Renal cortex interstitium (tissue), 11 donors: ENCODE measurements around the gene MRE11. TPM values are rescaled to one million over a fixed set of nuclear protein-coding genes. Genes with fewer than 3 reads are reported as not detected.
"Not testable (repeated sequence)": the region's sequence is repeated elsewhere in the genome, so short reads cannot be mapped to it uniquely, and the experiment has no call there.

Experiments used
- DNase-seq, 11 donors: peaks; one replicate each; pipeline ENCODE4 v3.0.0-alpha.2; 2013; ENCODE audit warnings: low read depth in 9 of 11, low spot score in 4 of 11; ENCODE audit errors: extremely low read depth in 1 of 11
- polyA plus RNA-seq, 3 donors: library from polyadenylated mRNA; unstranded; fragments of 120-200 nt; gene quantifications; one replicate each; pipeline ENCODE4 v1.2.1, GENCODE V29; 2013; ENCODE audit not compliant: insufficient read length in 3 of 3

MRE11 gene
- polyA plus RNA-seq, 3 donors, result 26.8 to 32.6 (median 28.3) TPM

GRCh38 chr11:94396282-94396681 is 97.4 kb downstream of the MRE11 start:
- DNase-seq, result no peak

GRCh38 chr11:94391937-94392336 is 101.7 kb downstream of the MRE11 start:
- not testable (repeated sequence) for DNase-seq

GRCh38 chr11:94379613-94380012 is 114.0 kb downstream of the MRE11 start:
- DNase-seq, result no peak

GRCh38 chr11:94376841-94377240 is 116.8 kb downstream of the MRE11 start:
- no peak for DNase-seq

- DNase-seq, result not testable (repeated sequence)
Observed at GRCh38 chr11:94370576-94370975, 123.1 kb downstream of the MRE11 start.

Other genes starting within 250 kb of the MRE11 start
- gene IZUMO1R, start 189.3 kb downstream of the MRE11 start, polyA plus RNA-seq, result not detected
- gene GPR83, start 92.4 kb downstream of the MRE11 start, polyA plus RNA-seq, result under 1 TPM; 0.38 to 0.70 (median 0.58) TPM
- gene ANKRD49, start 140 bp upstream of the MRE11 start, polyA plus RNA-seq, result 10 to 100 TPM; 22.8 to 29.7 (median 24.0) TPM
- gene C11orf97, start 18.6 kb upstream of the MRE11 start, polyA plus RNA-seq, result under 1 TPM in 2 of 3 donors, not detected in 1; 0.24 to 0.29 TPM
- gene FUT4, start 50.1 kb upstream of the MRE11 start, polyA plus RNA-seq, result 1 to 10 TPM; 5.3 to 5.9 (median 5.3) TPM
- 1 to 10 TPM; 2.5 to 4.4 (median 3.8) TPM for gene PIWIL4, start 73.5 kb upstream of the MRE11 start, polyA plus RNA-seq